ENCODE data around the gene TMEM143. TPM values are rescaled to one million over a fixed set of nuclear protein-coding genes. Genes with fewer than 3 reads are reported as not detected.
"Not testable (repeated sequence)": the region's sequence is repeated elsewhere in the genome, so short reads cannot be mapped to it uniquely, and the experiment has no call there.

TMEM143 gene
- total RNA-seq, 4 donors from 2014 or later = 3.2 to 9.3 (median 6.2) TPM

DNA sequence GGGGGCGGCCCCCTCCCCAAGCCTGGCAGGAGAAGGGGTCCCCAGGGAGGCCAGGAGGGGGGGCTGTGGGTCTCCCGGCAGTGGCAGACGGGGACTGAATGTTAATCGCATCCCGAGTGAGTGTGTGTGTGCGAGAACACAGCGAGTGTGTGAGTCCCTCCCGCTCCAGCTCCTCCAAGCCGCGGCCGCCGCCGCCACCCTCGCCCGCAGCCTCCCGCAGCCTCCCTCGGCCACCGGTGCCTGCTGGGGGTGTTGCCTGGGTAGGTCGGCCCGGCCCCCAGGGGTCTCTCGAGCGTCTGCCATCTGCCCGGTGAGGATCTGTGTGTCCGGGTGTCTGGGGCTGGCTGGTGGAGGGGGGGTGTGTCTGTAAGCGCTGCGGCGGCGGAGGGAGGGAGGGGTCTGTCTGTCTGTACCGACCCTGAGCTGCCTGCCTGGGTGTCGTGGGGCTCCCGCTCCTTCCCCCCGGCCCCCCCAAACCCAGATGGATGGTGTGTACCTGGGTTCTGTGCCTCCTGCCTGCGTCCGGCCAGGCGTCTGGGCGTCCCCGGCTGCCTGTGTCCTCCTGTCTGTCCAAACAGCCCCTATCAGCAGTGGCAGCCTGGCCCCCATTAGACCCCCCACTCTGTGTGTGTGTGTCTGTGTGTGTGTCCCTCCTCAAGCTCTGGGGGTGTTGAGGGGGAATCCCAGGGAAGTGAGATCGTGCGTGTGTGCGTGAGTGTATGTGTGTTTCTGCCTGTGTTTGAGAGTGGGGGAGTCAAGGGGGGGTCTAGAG lies 30.0 kb upstream of the TMEM143 start, which contains the start of gene GRIN2D:
GRIN2D (plus strand) TSS at position 110 of the 772 bp plus-strand sequence. CDS start 4,725 bp downstream, outside the sequence.
- Histone ChIP-seq H3K4me1 (peaks cover 24 to 71% (median 29%) of the 10 kb centered on the region in 3 donors), H3K36me3 (peaks cover 0 to 9% (median 0%) of the 10 kb centered on the region in 3 donors), H3K27ac (no peak within 1 kb of the TSS), H3K4me3 (peak within 1 kb of the TSS in 2 of 4 donors; percentile 16 to 46), H3K27me3 (peaks cover 9 to 66% (median 30%) of the 10 kb centered on the region in 4 donors), H3K9me3 (no peaks in the 10 kb centered on the region)
- DNase-seq = no peak
- intact Hi-C loops (cut with DNase I) = no loop called here
- no peak for TF ChIP-seq POLR2A (IDR thresholded peaks at IDR 0.05)
- TF ChIP-seq, protein P1, sequence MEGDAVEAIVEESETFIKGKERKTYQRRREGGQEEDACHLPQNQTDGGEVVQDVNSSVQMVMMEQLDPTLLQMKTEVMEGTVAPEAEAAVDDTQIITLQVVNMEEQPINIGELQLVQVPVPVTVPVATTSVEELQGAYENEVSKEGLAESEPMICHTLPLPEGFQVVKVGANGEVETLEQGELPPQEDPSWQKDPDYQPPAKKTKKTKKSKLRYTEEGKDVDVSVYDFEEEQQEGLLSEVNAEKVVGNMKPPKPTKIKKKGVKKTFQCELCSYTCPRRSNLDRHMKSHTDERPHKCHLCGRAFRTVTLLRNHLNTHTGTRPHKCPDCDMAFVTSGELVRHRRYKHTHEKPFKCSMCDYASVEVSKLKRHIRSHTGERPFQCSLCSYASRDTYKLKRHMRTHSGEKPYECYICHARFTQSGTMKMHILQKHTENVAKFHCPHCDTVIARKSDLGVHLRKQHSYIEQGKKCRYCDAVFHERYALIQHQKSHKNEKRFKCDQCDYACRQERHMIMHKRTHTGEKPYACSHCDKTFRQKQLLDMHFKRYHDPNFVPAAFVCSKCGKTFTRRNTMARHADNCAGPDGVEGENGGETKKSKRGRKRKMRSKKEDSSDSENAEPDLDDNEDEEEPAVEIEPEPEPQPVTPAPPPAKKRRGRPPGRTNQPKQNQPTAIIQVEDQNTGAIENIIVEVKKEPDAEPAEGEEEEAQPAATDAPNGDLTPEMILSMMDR (IDR thresholded peaks at IDR 0.05) = no peak
- WGBS, 2 donors = 0 to 5% methylated on average over 4 of the region's 40 CpGs

GRCh38 chr19:48392860-48393558 lies 29.3 kb upstream of the TMEM143 start:
- no peak for DNase-seq
- H3K4me3 ChIP-seq = no peak overlapping the region
- TF ChIP-seq, protein P1 (IDR thresholded peaks at IDR 0.05) = no peak
- TF ChIP-seq POLR2A (IDR thresholded peaks at IDR 0.05) = no peak
- H3K27ac ChIP-seq = no peak overlapping the region
- H3K9me3 ChIP-seq = no peaks in the 10 kb centered on the region
- H3K36me3 ChIP-seq = peaks cover 0 to 17% (median 3%) of the 10 kb centered on the region in 3 donors
- intact Hi-C loops (cut with DNase I) = no loop called here
- peaks cover 9 to 60% (median 30%) of the 10 kb centered on the region in 4 donors for H3K27me3 ChIP-seq
- peaks cover 24 to 65% (median 27%) of the 10 kb centered on the region in 3 donors for H3K4me1 ChIP-seq
- WGBS, 2 donors = 72 to 75% methylated on average over 2 to 11 of the region's 15 CpGs

DNA sequence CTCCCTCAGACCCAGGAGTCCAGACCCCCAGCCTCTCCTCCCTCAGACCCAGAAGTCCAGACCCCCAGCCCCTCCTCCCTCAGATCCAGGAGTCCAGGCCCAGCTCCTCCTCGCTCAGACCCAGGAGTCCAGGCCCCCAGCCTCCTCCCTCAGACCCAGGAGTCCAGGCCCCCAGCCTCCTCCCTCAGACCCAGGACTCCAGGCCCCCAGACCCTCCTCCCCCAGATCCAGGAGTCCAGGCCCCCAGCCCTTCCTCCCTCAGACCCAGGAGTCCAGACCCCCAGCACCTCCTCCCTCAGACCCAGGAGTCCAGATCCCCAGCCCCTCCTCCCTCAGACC lies 28.2 kb upstream of the TMEM143 start:
- peaks cover 9 to 50% (median 29%) of the 10 kb centered on the region in 4 donors for H3K27me3 ChIP-seq
- DNase-seq; H3K9me3 ChIP-seq; intact Hi-C loops (cut with DNase I); H3K27ac ChIP-seq; H3K4me3 ChIP-seq: not testable (repeated sequence)
- H3K4me1 ChIP-seq = peaks cover 17 to 54% (median 25%) of the 10 kb centered on the region in 3 donors
- WGBS, 2 donors = no CpG with 5 or more reads among the region's 1 CpG
- peaks cover 4 to 27% (median 12%) of the 10 kb centered on the region in 3 donors for H3K36me3 ChIP-seq

DNA sequence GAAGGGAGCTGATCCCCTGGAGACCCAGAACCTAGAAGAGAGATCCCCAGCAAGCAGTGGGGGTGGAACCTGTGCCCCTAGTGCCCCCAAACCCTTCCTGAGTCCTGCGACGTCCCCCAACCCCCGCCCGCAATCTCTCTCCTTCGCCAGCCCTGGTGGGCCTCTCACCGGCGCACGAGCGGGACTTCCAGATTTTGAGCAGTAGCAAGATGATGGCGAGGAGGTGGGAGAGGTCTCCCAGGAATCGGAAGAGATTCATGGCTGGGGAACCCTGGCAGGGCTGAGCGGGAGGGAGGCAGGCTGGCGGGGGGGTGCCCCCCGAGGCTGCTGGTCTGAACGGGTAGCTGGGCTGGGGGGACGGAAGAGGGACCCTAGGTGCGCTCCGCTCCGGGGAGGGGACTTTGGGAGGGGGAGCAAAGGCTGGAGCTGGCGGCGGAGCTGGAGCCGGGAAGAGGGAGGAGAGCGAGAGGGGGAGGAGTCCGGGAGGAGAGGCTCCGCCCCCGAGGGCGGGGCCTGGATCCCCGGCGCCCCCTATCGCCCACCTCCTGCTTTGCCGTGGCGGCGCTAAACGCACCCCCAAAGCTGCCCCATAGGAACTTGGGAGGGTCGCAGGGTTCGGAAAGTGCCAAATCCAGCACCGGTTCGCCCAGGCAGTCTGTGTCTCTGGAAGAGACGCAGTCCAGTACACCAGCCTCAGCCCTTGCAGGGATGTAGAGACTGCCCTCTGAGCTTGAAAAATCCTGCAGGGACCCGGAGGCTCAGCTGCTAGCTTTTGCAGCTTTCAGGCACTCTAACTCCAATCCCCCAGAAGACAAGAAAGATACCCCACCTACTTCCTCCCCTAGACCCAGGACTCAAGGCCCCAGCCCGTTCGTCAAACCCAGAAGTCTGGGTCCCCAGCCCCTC lies 27.6 kb upstream of the TMEM143 start, which contains the start of gene KDELR1:
KDELR1 (minus strand) TSS at position 452 of the 906 bp plus-strand sequence; CDS start at position 259, 193 bp downstream.
- H3K9me3 ChIP-seq = no peaks in the 10 kb centered on the region
- peaks cover 8 to 33% (median 18%) of the 10 kb centered on the region in 3 donors for H3K36me3 ChIP-seq
- no peak for DNase-seq
- peak within 1 kb of the TSS; percentile 76 to 94 (median 92) for H3K4me3 ChIP-seq
- peak in 1 of 4 donors; percentile 73 for TF ChIP-seq POLR2A (IDR thresholded peaks at IDR 0.05)
- TF ChIP-seq, protein P1 (IDR thresholded peaks at IDR 0.05) = peak; percentile 73 to 83 (median 76)
- intact Hi-C loops (cut with DNase I) = no loop called here
- peak within 1 kb of the TSS; percentile 89 to 95 (median 92) for H3K27ac ChIP-seq
- peaks cover 17 to 51% (median 25%) of the 10 kb centered on the region in 3 donors for H3K4me1 ChIP-seq
- 0 to 9% methylated on average over 12 to 18 of the region's 42 CpGs for WGBS, 2 donors
- peaks cover 6 to 44% (median 24%) of the 10 kb centered on the region in 4 donors for H3K27me3 ChIP-seq

Data from esophagus squamous epithelium (tissue), 5 donors.